HG03103 (cell line): ENCODE measurements around the gene GPR156.

Experiments
- ATAC-seq: cut with Tn5 transposase; IDR thresholded peaks from one replicate; pipeline ENCODE4 v1.9.1; 2021; ENCODE audit warnings: low read depth; ENCODE audit not compliant: unreplicated experiment

The GPR156 gene

DNA sequence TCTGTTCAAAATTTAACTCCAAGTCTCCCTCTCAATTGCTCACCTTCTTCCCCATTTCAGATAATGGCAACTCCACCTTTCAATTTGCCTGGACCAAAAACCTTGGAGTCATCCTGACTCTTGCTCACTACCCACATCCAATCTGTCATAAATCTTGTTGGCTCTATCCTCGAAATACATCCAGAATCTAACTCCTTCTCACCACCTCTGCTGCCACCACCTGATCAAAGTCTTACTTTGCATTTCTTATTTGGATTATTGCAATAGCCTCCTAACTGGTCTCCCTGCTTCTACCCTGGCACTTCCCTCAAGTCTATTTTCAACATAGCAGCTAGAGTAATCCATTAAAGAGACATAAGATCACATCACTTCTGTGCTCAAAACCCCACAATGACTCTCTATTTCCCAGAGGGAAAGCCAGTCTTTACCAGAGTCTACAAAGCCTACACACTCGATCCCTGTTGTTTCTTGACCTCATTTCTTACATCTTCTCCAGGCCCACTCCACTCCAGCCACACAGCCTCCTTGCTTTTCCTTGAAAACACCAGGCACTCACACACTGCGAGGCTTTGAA, 86.6 kb downstream of the GPR156 start:
- ATAC-seq, result no peak

GRCh38 chr3:120196812-120197211, 88.2 kb downstream of the GPR156 start:
- no peak for ATAC-seq

GRCh38 chr3:120196333-120196732, 88.7 kb downstream of the GPR156 start:
- no peak for ATAC-seq

- no peak for ATAC-seq
Measured at GRCh38 chr3:120193554-120193953, 91.5 kb downstream of the GPR156 start.

GRCh38 chr3:120192579-120192978, 92.4 kb downstream of the GPR156 start:
- ATAC-seq, result no peak

DNA sequence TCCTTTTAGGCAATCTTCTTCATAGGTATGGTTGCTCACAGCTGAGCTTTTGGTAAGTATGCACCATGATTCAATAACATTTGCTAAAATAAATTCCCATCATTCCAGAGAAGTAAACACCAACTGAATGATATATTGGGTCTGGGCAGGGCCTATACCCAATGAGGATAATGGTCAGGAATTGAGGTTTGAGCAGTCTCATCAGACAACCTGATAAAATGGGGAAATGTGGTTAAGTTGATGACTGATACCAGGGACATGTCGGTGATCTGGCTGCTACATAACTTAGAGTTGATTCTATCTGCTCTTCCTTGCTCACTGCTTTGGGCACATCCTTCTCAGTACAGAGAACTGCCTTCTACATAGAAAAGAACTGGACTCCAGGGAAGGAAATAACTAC, 92.9 kb downstream of the GPR156 start:
- no peak for ATAC-seq

DNA sequence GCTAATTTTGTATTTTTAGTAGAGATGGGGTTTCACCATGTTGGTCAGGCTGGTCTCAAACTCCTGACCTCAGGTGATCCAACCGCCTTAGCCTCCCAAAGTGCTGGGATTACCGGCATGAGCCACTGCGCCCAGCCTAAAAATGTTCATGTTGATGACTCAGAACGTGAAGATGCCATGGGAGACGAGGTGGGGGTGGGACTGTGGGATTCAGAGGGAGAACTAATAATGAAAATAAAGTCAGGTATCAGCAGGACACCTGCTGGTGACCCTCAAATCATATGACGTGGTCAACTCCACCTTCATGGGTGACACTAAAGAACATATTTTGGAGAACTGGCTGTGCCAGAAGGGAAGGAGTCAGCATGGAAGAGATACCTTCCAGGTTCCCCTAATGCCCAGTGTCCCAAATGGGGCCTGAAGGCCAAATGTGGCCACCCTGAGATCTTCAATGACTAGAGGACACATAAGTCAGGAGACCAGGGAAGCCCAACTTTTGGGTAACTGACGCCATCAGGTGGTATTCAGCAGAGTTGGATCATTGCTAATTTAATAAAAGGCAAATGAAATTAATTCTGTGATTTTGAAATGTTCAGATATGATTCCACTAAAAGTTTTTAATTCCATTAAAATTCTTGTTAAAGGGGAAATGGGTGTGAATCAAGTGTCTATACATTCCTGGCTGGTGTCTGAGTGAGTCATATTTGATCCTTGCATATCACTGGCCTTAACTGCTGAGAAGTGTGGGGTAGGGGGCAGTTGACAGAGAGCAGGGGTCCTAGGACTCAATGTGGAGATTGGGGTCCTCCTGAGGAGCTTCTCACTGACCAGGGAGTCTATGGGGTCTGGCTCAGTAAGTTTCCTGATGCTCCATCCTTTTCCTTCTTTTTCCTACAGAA, 102.2 kb downstream of the GPR156 start:
- ATAC-seq, result no peak

DNA sequence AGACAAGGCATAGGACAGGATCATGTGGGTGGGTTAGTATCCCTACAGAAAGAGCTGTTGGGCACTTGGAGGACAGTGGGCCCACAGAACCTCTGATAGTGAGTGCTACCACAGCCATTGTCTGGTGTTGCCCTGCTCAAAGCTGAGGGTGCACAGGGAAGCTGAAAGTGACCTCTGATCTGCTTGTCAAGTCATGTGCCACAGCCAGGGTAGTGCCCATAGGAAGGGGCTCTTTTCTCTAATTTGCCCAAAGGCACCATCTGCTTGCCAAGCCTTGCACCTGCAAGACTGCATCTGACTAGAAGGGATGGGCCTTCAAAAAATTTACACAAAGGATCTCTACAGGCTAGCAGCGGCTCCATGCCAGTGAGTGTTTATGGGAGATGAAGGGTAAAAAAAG, 103.4 kb downstream of the GPR156 start:
- no peak for ATAC-seq

- no peak for ATAC-seq
Measured at GRCh38 chr3:120180731-120181412, 104.2 kb downstream of the GPR156 start.

DNA sequence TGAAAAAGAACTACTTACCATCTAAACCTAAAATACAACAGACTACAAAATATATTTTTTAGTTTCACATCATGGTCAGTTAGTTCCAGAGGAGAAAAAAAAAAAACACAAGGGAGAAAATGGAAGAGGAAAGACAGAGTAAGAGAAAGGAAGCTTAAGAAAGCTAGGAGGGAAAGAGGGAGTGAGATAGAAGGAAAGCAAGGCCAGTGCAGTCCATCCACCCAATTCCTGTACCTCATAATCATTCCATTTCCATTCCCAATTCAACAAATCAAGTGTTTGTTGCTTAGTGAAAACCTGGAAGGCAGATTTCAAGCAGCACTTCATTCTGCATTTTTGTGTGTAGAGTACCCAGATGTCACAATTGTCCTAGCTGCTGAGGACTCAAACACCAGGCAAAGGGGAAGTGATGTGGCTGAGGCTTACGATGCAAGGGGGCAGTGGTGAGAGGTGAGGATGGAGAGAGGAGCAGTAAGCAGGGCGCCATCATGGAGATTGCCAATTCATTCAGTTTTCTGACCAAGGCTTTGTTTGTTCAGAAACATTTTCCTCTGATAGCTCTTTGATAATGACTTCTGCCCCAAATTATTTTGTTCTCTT, 107.2 kb downstream of the GPR156 start:
- no peak for ATAC-seq

- ATAC-seq, result no peak
Measured at GRCh38 chr3:120177151-120177550, 107.9 kb downstream of the GPR156 start.

- ATAC-seq, result no peak
Measured at GRCh38 chr3:120174811-120175539, 110.0 kb downstream of the GPR156 start.

GRCh38 chr3:120173056-120173675, 111.9 kb downstream of the GPR156 start:
- ATAC-seq, result no peak

DNA sequence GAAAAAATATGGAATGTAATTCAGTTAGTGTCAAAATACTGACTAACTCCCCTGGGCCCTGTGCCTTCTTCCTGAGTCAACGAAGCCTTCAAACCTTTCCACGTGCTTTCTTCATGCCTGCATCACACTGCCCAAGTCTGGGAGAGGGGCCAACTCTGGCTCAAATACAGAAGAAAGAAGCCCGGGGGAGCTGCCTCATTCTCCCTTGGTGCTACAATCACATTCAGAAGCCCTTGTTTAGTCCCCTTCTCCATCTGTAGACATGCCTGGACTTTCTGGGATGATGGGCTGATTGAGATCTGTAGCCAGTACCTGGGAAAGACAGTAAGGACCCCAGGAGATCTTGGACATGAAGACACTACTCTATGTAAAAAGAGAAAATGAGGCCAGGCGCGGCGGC, 113.0 kb downstream of the GPR156 start:
- ATAC-seq, result no peak

- ATAC-seq, result no peak
Measured at GRCh38 chr3:120171134-120171873, 113.7 kb downstream of the GPR156 start.

- ATAC-seq, result no peak
Measured at GRCh38 chr3:120170223-120170622, 114.8 kb downstream of the GPR156 start.

DNA sequence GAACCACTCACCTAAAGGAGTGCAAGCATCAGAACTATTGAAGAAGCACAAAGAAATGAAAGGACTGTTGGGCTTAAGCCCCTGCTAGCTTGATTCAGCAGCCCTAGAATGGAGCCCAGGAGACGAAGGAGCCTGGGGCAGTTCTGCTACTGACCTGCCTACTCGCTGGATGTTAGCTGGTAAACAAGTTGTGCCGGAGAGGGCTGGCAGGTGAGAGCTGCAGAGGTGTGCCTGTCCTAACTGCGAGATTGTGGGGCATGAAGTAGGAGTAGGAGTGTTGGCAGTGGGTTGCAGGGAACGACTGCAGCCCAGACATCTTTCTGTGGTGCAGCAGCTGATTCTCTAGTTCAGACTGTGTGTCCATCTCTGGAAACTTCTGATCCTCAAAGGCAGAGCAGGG, 115.6 kb downstream of the GPR156 start:
- no peak for ATAC-seq

DNA sequence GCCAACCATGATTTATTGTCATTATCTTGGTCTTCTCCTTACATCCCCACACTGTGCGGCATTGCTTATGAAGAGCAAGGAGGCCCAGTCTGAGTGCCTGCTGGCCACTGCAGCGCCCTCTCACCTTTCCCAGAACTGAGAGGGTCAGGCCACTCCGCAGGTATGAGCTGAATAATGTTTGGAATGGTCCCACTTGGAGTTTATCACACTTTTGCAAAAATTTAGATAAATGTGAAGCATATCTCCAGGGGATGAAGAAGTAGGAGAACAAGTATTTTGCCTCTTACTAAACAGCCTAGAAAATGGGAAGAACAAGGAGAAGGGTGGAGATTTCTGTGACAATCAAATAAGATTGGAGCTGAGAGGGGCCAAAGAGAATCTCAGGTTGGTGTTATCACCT, 116.4 kb downstream of the GPR156 start:
- ATAC-seq, result no peak

GRCh38 chr3:120168038-120168437, 117.0 kb downstream of the GPR156 start:
- no peak for ATAC-seq
